ENCODE data around the gene LRRC43.

DNA sequence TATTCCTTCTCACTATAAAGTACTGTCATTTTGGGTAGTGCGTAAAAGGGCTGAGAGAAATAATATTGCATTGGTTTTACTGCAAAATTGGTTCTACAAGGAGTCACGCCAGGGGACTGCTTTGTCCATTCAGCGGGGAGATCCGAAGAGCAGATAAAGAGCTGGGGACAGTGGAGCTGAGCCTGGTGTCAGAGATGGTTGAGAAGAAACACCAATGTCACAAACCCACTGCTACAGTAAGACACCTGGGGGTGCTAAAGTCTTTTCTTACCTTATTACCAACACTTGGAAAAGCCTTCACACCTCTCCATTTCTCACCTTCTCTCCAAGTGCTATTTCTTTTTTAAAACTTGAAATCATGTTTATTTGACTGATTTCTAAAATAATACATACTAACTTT, 23.0 kb upstream of the LRRC43 start:
- TF ChIP-seq BCL3 (IDR thresholded peaks at IDR 0.05), result no peak
- no peak for TF ChIP-seq RFX5 (IDR thresholded peaks at IDR 0.05)
- TF ChIP-seq HDAC2 (IDR thresholded peaks at IDR 0.05), result no peak
- no peak for TF ChIP-seq HES2 (IDR thresholded peaks at IDR 0.05)
- TF ChIP-seq GATA3 (IDR thresholded peaks at IDR 0.05; ENCODE audit: borderline replicate concordance), result no peak
- TF ChIP-seq USF2 (IDR thresholded peaks at IDR 0.05), result no peak
- TF ChIP-seq REST (IDR thresholded peaks at IDR 0.05), result no peak
- no peak for TF ChIP-seq EP300 (IDR thresholded peaks at IDR 0.05)
- no peak for TF ChIP-seq CTCF (IDR thresholded peaks at IDR 0.05)
- TF ChIP-seq POLR2A (IDR thresholded peaks at IDR 0.05; ENCODE audit: low read length), result no peak
- TF ChIP-seq JUN (IDR thresholded peaks at IDR 0.05), result no peak
- TF ChIP-seq, protein P1, sequence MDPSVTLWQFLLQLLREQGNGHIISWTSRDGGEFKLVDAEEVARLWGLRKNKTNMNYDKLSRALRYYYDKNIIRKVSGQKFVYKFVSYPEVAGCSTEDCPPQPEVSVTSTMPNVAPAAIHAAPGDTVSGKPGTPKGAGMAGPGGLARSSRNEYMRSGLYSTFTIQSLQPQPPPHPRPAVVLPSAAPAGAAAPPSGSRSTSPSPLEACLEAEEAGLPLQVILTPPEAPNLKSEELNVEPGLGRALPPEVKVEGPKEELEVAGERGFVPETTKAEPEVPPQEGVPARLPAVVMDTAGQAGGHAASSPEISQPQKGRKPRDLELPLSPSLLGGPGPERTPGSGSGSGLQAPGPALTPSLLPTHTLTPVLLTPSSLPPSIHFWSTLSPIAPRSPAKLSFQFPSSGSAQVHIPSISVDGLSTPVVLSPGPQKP (IDR thresholded peaks at IDR 0.05; ENCODE audit: low read depth, low read length), result no peak
- no peak for TF ChIP-seq MAFK (IDR thresholded peaks at IDR 0.05; ENCODE audit: partially characterized antibody)
